Stomach (tissue), 4 donors: Measurements from ENCODE around the gene INSR.

Experiments
- CTCF ChIP-seq, 7 experiments: fragments of 450-650 bp in 4 of 7; fragments of 200-600 bp in 3 of 7; sonication (generic) in 3 of 7; IDR thresholded peaks; one replicate each; pipeline ENCODE4 v1.5.1; 2016 to 2019; ENCODE audit warnings: antibody characterized with exemption in 7 of 7, control low read depth in 2 of 7, mild to moderate bottlenecking in 1 of 7
- EP300 ChIP-seq: sonication (generic); formaldehyde crosslinking; IDR thresholded peaks from one replicate; pipeline ENCODE4 v1.6.1; 2017; ENCODE audit warnings: antibody characterized with exemption
- POLR2A ChIP-seq, 4 donors: fragments of 450-650 bp; IDR thresholded peaks; one replicate each; pipeline ENCODE4 v1.6.1; 2016; ENCODE audit warnings: antibody characterized with exemption in 4 of 4, control low read depth in 2 of 4, mild to moderate bottlenecking in 1 of 4, moderate library complexity in 1 of 4
- POLR2AphosphoS5 ChIP-seq, 3 donors: sonication (generic); formaldehyde crosslinking; IDR thresholded peaks; one replicate each; pipeline ENCODE4 v1.6.1; 2016; ENCODE audit warnings: antibody characterized with exemption in 3 of 3

DNA sequence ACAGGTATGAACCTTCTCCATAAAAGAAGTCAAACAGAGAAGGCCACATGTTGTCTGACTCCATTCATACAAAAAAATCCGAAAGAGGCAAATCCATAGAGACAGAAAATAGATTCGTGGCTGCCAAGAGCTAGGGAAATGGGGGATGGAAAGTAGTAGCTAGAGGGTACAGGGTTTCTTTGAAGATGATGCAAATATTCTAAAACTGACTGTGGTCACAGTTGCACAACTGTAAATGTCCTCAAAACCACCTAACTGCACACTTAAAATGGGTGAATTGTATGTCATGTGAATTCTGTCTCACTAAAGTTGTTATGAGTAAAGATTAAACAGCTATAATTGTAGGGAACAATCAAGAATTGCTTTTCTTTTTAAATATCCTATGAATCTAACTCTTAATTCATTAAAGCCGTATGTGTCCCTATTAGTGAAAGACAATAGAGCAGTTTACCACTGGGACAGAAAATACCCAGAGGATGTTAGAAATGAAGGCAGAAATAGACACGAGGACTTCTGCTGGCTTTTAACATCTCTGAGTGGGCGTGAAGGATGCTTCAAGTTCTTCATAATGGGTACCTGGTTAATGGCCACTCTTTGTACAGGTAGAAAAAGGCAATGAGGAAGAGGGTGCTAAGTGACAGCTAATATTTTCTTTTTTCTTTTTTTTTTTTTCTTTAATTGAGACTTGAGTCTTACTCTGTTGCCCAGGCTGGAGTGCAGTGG, 21.2 kb downstream of the INSR start:
- TF ChIP-seq CTCF (IDR thresholded peaks at IDR 0.05) = no peak
- no peak for TF ChIP-seq POLR2A (IDR thresholded peaks at IDR 0.05)
- TF ChIP-seq POLR2AphosphoS5 (IDR thresholded peaks at IDR 0.05) = no peak
- TF ChIP-seq EP300 = no peak
